Stomach (tissue), 4 donors: Measurements from ENCODE around the gene MRPL12.

Experiments
- POLR2A ChIP-seq, 4 donors: fragments of 450-650 bp; IDR thresholded peaks; one replicate each; pipeline ENCODE4 v1.6.1; 2016; ENCODE audit warnings: antibody characterized with exemption in 4 of 4, control low read depth in 2 of 4, mild to moderate bottlenecking in 1 of 4, moderate library complexity in 1 of 4
- TF ChIP-seq, protein P1 (sequence below), 7 experiments: fragments of 450-650 bp in 4 of 7; fragments of 200-600 bp in 3 of 7; sonication (generic) in 3 of 7; IDR thresholded peaks; one replicate each; pipeline ENCODE4 v1.5.1; 2016 to 2019; ENCODE audit warnings: antibody characterized with exemption in 7 of 7, control low read depth in 2 of 7, mild to moderate bottlenecking in 1 of 7

GRCh38 chr17:81702934-81703746, at the start of gene MRPL12:
- TF ChIP-seq, protein P1, sequence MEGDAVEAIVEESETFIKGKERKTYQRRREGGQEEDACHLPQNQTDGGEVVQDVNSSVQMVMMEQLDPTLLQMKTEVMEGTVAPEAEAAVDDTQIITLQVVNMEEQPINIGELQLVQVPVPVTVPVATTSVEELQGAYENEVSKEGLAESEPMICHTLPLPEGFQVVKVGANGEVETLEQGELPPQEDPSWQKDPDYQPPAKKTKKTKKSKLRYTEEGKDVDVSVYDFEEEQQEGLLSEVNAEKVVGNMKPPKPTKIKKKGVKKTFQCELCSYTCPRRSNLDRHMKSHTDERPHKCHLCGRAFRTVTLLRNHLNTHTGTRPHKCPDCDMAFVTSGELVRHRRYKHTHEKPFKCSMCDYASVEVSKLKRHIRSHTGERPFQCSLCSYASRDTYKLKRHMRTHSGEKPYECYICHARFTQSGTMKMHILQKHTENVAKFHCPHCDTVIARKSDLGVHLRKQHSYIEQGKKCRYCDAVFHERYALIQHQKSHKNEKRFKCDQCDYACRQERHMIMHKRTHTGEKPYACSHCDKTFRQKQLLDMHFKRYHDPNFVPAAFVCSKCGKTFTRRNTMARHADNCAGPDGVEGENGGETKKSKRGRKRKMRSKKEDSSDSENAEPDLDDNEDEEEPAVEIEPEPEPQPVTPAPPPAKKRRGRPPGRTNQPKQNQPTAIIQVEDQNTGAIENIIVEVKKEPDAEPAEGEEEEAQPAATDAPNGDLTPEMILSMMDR (IDR thresholded peaks at IDR 0.05) = peak in 4 of 7 experiments; percentile 17 to 40 (median 30)
- TF ChIP-seq POLR2A (IDR thresholded peaks at IDR 0.05) = peak in 1 of 4 donors; percentile 64
